Naive thymus-derived CD4-positive, alpha-beta T cell (primary cell): ENCODE results near the gene NDUFAF7. TPM values are rescaled to one million over a fixed set of nuclear protein-coding genes. Genes with fewer than 3 reads are reported as not detected.

Experiments
- ATAC-seq: fragments of 150-1000 bp; cut with Tn5 transposase; 2 replicates; pipeline ENCODE4 v1.10.0; 2021; ENCODE audit warnings: mild to moderate bottlenecking, moderate library complexity
- CTCF ChIA-PET: fragments of 350-600 bp; sonication (Branson Sonifier 250); formaldehyde crosslinking; loops from one replicate; lab custom pipeline; 2021; ENCODE audit warnings: antibody characterized with exemption; lab: Charles Lee
- POLR2A ChIA-PET: fragments of 350-600 bp; sonication (Branson Sonifier 250); formaldehyde crosslinking; loops from one replicate; lab custom pipeline; 2021; ENCODE audit warnings: antibody characterized with exemption, inconsistent platforms; lab: Charles Lee
- DNase-seq, 9 donors: peaks; one replicate each; pipeline versions ENCODE4 v3.0.0 to v3.0.0-alpha.2; 2020 to 2022; ENCODE audit warnings: mixed read lengths in 1 of 9
- H3K27ac ChIP-seq: one replicate; pipeline ENCODE4 v1.7.0; 2013; ENCODE audit warnings: mild to moderate bottlenecking, low read depth, low read length, moderate library complexity
- H3K27me3 ChIP-seq, 2 donors: one replicate each; pipeline ENCODE4 v1.7.0; 2013; ENCODE audit warnings: low read length in 2 of 2, mild to moderate bottlenecking in 2 of 2, moderate library complexity in 2 of 2; ENCODE audit not compliant: control insufficient read depth in 2 of 2, insufficient read depth in 2 of 2
- H3K36me3 ChIP-seq, 3 experiments: 1 replicate in 2 of 3; 2 replicates in 1 of 3; pipeline ENCODE4 v1.7.0; 2013; ENCODE audit warnings: low read length in 3 of 3, mild to moderate bottlenecking in 3 of 3, moderate library complexity in 1 of 3; ENCODE audit not compliant: insufficient read depth in 3 of 3, control insufficient read depth in 2 of 3
- H3K4me1 ChIP-seq, 2 donors: one replicate each; pipeline ENCODE4 v1.7.0; 2013; ENCODE audit warnings: low read length in 2 of 2, mild to moderate bottlenecking in 2 of 2, moderate library complexity in 1 of 2; ENCODE audit not compliant: control insufficient read depth in 2 of 2, insufficient read depth in 2 of 2
- H3K4me3 ChIP-seq: 2 replicates; pipeline ENCODE4 v1.7.0; 2013; ENCODE audit warnings: mild to moderate bottlenecking, low read length
- H3K9me3 ChIP-seq, 3 experiments: 1 replicate in 2 of 3; 2 replicates in 1 of 3; pipeline ENCODE4 v1.7.0; 2013; ENCODE audit warnings: low read length in 3 of 3; ENCODE audit not compliant: control insufficient read depth in 2 of 3
- H3K27ac Mint-ChIP-seq, 9 donors: one replicate each; pipeline ENCODE4 v1.8.0; 2020 to 2022; ENCODE audit warnings: mixed read lengths in 9 of 9, mild to moderate bottlenecking in 8 of 9, moderate library complexity in 5 of 9, inconsistent platforms in 2 of 9
- H3K27me3 Mint-ChIP-seq, 5 donors: one replicate each; pipeline ENCODE4 v1.8.0; 2021 to 2022; ENCODE audit warnings: mixed read lengths in 5 of 5, mild to moderate bottlenecking in 1 of 5
- H3K36me3 Mint-ChIP-seq, 5 donors: one replicate each; pipeline ENCODE4 v1.8.0; 2020 to 2022; ENCODE audit warnings: mixed read lengths in 5 of 5, mild to moderate bottlenecking in 3 of 5, inconsistent platforms in 1 of 5
- H3K4me1 Mint-ChIP-seq, 7 donors: one replicate each; pipeline ENCODE4 v1.8.0; 2020 to 2022; ENCODE audit warnings: mixed read lengths in 7 of 7, mild to moderate bottlenecking in 3 of 7, inconsistent platforms in 1 of 7
- H3K4me3 Mint-ChIP-seq, 10 donors: one replicate each; pipeline ENCODE4 v1.8.0; 2020 to 2022; ENCODE audit warnings: mild to moderate bottlenecking in 10 of 10, mixed read lengths in 10 of 10, moderate library complexity in 6 of 10, inconsistent platforms in 2 of 10
- H3K9me3 Mint-ChIP-seq, 11 donors: one replicate each; pipeline ENCODE4 v1.8.0; 2020 to 2022; ENCODE audit warnings: mixed read lengths in 11 of 11, mild to moderate bottlenecking in 4 of 11, inconsistent platforms in 1 of 11, moderate library complexity in 1 of 11
- intact Hi-C, 2 donors: fragments of 100-400 bp; cut with micrococcal nuclease; formaldehyde crosslinking; loops; one replicate each; pipeline ENCODE4 v1.15.1; 2023
- polyA plus RNA-seq, 2 donors: library from polyadenylated mRNA; unstranded; fragments of 300-500 nt; fragmentation: Illumina TruSeq; gene quantifications; one replicate each; pipeline ENCODE4 v1.2.3, GENCODE V29; 2021
- total RNA-seq, 6 experiments: library from RNA in 5 of 6; stranded (reverse) in 5 of 6; gene quantifications; 1 replicate in 5 of 6; 2 replicates in 1 of 6; pipeline ENCODE4 v1.2.3 and lab custom pipeline; 2021 to 2026

The NDUFAF7 gene
- total and polyA plus RNA-seq, 7 experiments from 2014 or later = 9.5 to 38.2 (median 27.2) TPM

DNA sequence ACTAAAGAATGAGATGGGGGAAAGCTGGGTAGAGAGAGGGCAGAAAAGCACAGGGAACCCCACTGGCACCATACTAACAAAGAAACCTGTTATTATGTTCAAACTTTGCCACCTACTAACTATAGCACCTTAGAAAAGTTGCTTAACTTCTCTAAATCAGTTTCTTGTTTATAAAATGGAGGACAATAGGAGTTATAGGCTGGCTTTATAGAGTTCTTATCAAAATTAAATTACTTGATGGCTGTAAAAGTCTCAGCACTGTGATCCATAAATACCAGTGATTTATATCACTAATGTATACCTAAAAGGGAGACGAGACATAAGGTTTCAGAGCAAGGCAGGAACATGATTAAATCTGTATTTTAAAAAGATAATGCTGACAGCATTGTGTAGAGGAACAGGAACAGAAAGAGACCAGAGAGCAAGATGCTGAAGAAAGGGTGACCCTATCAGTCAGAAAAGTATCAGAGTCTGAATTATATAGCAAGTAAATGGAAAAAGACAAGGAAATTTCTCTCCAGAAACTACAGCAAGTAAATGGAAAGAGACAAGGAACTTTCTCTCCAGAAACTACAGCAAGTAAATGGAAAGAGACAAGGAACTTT lies 64.1 kb downstream of the NDUFAF7 start:
- POLR2A ChIA-PET = no interaction called here
- intact Hi-C loops = no loop called here
- no peak for DNase-seq
- H3K27ac Mint-ChIP-seq = peak overlapping the region in 1 of 9 donors; percentile 20
- CTCF ChIA-PET = no interaction called here
- H3K27me3 ChIP-seq = no peaks in the 10 kb centered on the region
- H3K36me3 Mint-ChIP-seq = peaks cover 5 to 30% (median 16%) of the 10 kb centered on the region in 5 donors
- no peak for ATAC-seq
- peaks cover 0 to 9% (median 0%) of the 10 kb centered on the region in 3 experiments for H3K36me3 ChIP-seq
- no peaks in the 10 kb centered on the region for H3K27me3 Mint-ChIP-seq
- H3K4me1 Mint-ChIP-seq = peaks cover 0 to 46% (median 28%) of the 10 kb centered on the region in 7 donors
- no peak overlapping the region for H3K4me3 Mint-ChIP-seq
- H3K9me3 ChIP-seq = no peaks in the 10 kb centered on the region
- no peak overlapping the region for H3K4me3 ChIP-seq
- H3K9me3 Mint-ChIP-seq = peaks cover 0 to 7% (median 0%) of the 10 kb centered on the region in 11 donors
- H3K27ac ChIP-seq = no peak overlapping the region
- no peaks in the 10 kb centered on the region for H3K4me1 ChIP-seq

- DNase-seq (no peak), ATAC-seq (no peak)
- CTCF ChIA-PET = no interaction called here
- no peaks in the 10 kb centered on the region for H3K36me3 ChIP-seq
- H3K27me3 ChIP-seq = no peaks in the 10 kb centered on the region
- intact Hi-C loops = no loop called here
- POLR2A ChIA-PET = no interaction called here
- Mint-ChIP-seq H3K36me3 (peaks cover 0 to 26% (median 11%) of the 10 kb centered on the region in 5 donors), H3K27ac (no peak overlapping the region), H3K27me3 (no peaks in the 10 kb centered on the region), H3K4me3 (no peak overlapping the region), H3K4me1 (peaks cover 0 to 57% (median 38%) of the 10 kb centered on the region in 7 donors), H3K9me3 (peaks cover 0 to 7% (median 0%) of the 10 kb centered on the region in 11 donors)
- no peaks in the 10 kb centered on the region for H3K9me3 ChIP-seq
- H3K4me3 ChIP-seq = no peak overlapping the region
- no peak overlapping the region for H3K27ac ChIP-seq
- H3K4me1 ChIP-seq = no peaks in the 10 kb centered on the region
Observed at GRCh38 chr2:37297632-37298031, 66.2 kb downstream of the NDUFAF7 start.

Other genes starting within 250 kb of the NDUFAF7 start
- gene HEATR5B, start 147.3 kb upstream of the NDUFAF7 start, total RNA-seq = 10 to 100 TPM; 25.2 to 50.5 (median 39.3) TPM
- 10 to 100 TPM; 13.1 to 23.1 TPM for gene HEATR5B, start 147.3 kb upstream of the NDUFAF7 start, polyA plus RNA-seq
- gene GPATCH11, start 147.1 kb upstream of the NDUFAF7 start, total RNA-seq = 10 to 100 TPM in 3 of 5 experiments, 1 to 10 TPM in 2; 6.0 to 19.0 (median 11.1) TPM
- gene GPATCH11, start 147.1 kb upstream of the NDUFAF7 start, polyA plus RNA-seq = 1 to 10 TPM; 8.4 to 8.8 TPM
- gene EIF2AK2, start 74.7 kb upstream of the NDUFAF7 start, total RNA-seq = 10 to 100 TPM; 21.2 to 91.9 (median 24.2) TPM
- gene EIF2AK2, start 74.7 kb upstream of the NDUFAF7 start, polyA plus RNA-seq = 10 to 100 TPM; 20.4 to 23.5 TPM
- gene SULT6B1, start 43.0 kb upstream of the NDUFAF7 start, total RNA-seq = not detected
- not detected for gene SULT6B1, start 43.0 kb upstream of the NDUFAF7 start, polyA plus RNA-seq
- gene CEBPZOS, start 35.2 kb upstream of the NDUFAF7 start, total RNA-seq = 10 to 100 TPM; 26.9 to 40.7 (median 40.4) TPM
- 10 to 100 TPM; 47.4 to 58.8 TPM for gene CEBPZOS, start 35.2 kb upstream of the NDUFAF7 start, polyA plus RNA-seq
- gene CEBPZ, start 62 bp upstream of the NDUFAF7 start, total RNA-seq = 10 to 100 TPM; 40.4 to 67.6 (median 56.4) TPM
- 10 to 100 TPM; 27.1 to 32.5 TPM for gene CEBPZ, start 62 bp upstream of the NDUFAF7 start, polyA plus RNA-seq
- gene PRKD3, start 93.2 kb downstream of the NDUFAF7 start, total RNA-seq = 10 to 100 TPM; 12.8 to 47.3 (median 46.4) TPM
- gene PRKD3, start 93.2 kb downstream of the NDUFAF7 start, polyA plus RNA-seq = 10 to 100 TPM; 31.5 to 37.4 TPM
- gene QPCT, start 113.0 kb downstream of the NDUFAF7 start, total RNA-seq = 10 to 100 TPM in 1 of 5 experiments, 1 to 10 TPM in 1, under 1 TPM in 3; 0.36 to 15.1 (median 0.86) TPM
- gene QPCT, start 113.0 kb downstream of the NDUFAF7 start, polyA plus RNA-seq = under 1 TPM; 0.39 to 0.56 TPM